Smooth muscle cell of the pulmonary artery (primary cell): ENCODE results near the gene RNF121. TPM values are rescaled to one million over a fixed set of nuclear protein-coding genes. Genes with fewer than 3 reads are reported as not detected.

ENCODE experiments used
- total RNA-seq: library from RNA; depleted of rRNA; stranded (reverse); fragments of >200 nt; gene quantifications from 2 replicates; pipeline ENCODE4 v1.2.3, GENCODE V29; 2014

Gene RNF121
- total RNA-seq = 42.7 and 49.9 TPM in 2 replicates

GRCh38 chr11:71928737-71929443 is at the start of gene RNF121:
RNF121 (plus strand) TSS chr11:71929046; CDS start chr11:71929062, 16 bp downstream.

GRCh38 chr11:71927820-71928736 is 768 bp upstream of the RNF121 start, which contains the start of gene XNDC1N:
XNDC1N (minus strand) TSS chr11:71928594; CDS start chr11:71923353, 5,241 bp downstream.

GRCh38 chr11:71998649-71999310 is 69.9 kb downstream of the RNF121 start, which contains the start of gene IL18BP:
IL18BP (plus strand) TSS chr11:71998909; CDS start chr11:71999985, 1,076 bp downstream.

Other genes with a start within 250 kb of the RNF121 start
- not detected in 2 replicates for gene DEFB108B, start 95.8 kb upstream of the RNF121 start, total RNA-seq
- gene DEFB131B, start 50.6 kb upstream of the RNF121 start, total RNA-seq = not detected in 2 replicates
- gene XNDC1N, start 452 bp upstream of the RNF121 start, total RNA-seq = 6.5 and 7.2 TPM in 2 replicates
- 2.5 and 4.4 TPM in 2 replicates for gene IL18BP, start 69.9 kb downstream of the RNF121 start, total RNA-seq
- 168 and 206 TPM in 2 replicates for gene NUMA1, start 151.5 kb downstream of the RNF121 start, total RNA-seq
- gene LRRC51, start 151.8 kb downstream of the RNF121 start, total RNA-seq = 6.1 and 6.5 TPM in 2 replicates
- gene LAMTOR1, start 174.3 kb downstream of the RNF121 start, total RNA-seq = 68.1 and 81.7 TPM in 2 replicates
- not detected in 2 replicates for gene TOMT, start 176.9 kb downstream of the RNF121 start, total RNA-seq
- 11.5 and 14.0 TPM in 2 replicates for gene ANAPC15, start 183.6 kb downstream of the RNF121 start, total RNA-seq
- gene FOLR3, start 206.7 kb downstream of the RNF121 start, total RNA-seq = 3.4 TPM in 1 of 2 replicates, not detected in the other